ENCODE data around the gene KCTD17.

DNA sequence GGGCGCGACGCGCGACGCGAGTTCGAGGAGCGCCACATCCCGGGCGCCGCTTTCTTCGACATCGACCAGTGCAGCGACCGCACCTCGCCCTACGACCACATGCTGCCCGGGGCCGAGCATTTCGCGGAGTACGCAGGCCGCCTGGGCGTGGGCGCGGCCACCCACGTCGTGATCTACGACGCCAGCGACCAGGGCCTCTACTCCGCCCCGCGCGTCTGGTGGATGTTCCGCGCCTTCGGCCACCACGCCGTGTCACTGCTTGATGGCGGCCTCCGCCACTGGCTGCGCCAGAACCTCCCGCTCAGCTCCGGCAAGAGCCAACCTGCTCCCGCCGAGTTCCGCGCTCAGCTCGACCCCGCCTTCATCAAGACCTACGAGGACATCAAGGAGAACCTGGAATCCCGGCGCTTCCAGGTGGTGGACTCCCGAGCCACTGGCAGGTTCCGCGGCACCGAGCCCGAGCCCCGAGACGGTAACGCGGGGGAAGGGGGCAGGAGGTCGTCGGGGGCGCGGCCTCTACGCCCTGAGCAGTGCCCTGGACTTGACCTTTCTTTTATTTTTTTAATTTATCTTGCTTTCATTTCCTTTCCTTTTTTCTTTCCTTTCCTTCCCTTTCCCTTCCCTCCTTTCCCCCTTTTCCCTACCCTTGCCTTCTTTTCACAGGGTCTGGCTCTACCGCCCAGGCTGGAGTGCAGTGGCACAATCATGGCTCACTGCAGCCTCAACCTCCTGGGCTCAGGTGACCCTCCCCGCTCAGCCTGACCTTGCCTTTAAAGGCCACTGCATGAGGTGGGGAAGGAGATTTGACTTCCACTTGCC is 27.0 kb upstream of the KCTD17 start:
- TF ChIP-seq POLR2A (IDR thresholded peaks at IDR 0.05) = no peak
- TF ChIP-seq, protein P1, sequence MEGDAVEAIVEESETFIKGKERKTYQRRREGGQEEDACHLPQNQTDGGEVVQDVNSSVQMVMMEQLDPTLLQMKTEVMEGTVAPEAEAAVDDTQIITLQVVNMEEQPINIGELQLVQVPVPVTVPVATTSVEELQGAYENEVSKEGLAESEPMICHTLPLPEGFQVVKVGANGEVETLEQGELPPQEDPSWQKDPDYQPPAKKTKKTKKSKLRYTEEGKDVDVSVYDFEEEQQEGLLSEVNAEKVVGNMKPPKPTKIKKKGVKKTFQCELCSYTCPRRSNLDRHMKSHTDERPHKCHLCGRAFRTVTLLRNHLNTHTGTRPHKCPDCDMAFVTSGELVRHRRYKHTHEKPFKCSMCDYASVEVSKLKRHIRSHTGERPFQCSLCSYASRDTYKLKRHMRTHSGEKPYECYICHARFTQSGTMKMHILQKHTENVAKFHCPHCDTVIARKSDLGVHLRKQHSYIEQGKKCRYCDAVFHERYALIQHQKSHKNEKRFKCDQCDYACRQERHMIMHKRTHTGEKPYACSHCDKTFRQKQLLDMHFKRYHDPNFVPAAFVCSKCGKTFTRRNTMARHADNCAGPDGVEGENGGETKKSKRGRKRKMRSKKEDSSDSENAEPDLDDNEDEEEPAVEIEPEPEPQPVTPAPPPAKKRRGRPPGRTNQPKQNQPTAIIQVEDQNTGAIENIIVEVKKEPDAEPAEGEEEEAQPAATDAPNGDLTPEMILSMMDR (IDR thresholded peaks at IDR 0.05) = no peak
